CD4-positive, alpha-beta T cell treated with Interleukin-17A for 4 hours (primary cell): ENCODE results near the gene RGS3.
"Not testable (repeated sequence)": the region's sequence is repeated elsewhere in the genome, so short reads cannot be mapped to it uniquely, and the experiment has no call there.

ENCODE experiments used
- DNase-seq: peaks from one replicate; pipeline ENCODE4 v3.0.0-alpha.2; 2020; ENCODE audit warnings: mixed read lengths

RGS3 gene

DNA sequence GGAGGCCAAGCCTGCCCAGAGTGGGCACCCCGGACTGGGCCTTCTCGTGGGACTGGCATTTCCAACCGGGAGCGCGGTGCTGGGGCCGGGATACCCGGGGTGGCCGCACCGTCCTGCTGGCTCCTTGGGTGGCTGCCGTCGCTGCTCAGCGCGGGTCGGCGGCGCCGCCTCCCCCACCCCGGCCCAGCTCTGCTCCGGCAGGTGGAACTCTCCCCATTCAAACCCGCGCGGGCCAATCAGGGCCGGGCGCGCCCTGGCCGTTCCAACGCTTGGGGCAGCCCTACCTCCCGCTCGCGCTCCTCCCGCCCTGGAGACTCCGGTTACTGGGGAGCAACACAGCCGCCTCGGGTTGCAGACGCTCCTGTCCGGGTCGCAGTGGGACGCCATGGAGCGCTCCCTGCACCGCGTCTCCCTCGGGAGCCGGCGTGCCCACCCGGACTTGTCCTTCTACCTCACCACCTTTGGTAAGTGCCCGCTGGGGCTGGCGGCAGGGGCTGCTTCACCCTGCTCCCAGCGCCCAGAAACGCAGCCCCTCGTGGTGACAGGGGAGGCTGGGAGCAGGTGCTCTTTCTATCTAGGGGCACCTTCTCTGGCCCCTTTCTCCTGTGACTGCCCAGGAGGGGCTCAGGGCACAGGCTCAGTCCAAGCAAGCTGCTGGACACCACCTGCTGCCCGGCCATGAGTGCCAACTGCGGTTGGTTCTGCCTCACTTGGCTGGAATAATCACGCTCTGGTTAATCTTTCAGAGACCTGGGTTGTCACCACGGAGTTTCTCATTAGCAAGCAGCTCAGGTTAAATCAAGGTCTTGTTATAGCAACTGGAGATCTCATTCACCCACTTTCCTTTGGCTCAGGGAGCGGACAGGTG is at the start of gene RGS3:
RGS3 (plus strand) TSS at position 310 of the 868 bp plus-strand sequence; CDS start at position 386, 76 bp downstream.
- no peak for DNase-seq

DNA sequence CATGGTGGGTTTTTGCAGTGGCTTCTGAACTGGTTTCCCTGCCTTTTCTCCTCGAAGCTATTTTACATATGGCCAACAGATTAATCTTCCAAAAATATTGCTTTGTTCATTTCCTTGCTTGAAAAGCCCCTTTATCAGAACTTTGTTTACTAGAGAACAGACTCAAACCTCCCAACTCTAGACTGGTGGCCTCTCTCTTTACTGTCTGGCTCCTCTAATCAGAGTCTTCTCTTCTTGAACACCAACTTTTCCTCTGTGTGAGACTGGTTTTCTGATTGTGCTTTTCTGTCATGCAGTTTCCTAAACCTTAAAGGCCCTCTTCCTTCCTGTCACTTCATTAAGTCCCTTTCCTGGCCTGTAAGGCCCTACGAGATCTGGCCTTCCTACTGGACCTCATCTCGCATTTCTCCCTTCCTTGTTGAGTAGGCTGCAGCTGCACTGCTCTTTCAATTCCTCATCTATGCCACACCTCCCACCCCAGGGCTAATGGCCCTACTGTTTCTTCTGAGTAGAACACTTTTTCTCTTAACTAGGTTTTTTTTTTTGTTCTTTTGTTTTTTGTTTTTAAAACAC is 47.3 kb upstream of the RGS3 start:
- DNase-seq = no peak

DNA sequence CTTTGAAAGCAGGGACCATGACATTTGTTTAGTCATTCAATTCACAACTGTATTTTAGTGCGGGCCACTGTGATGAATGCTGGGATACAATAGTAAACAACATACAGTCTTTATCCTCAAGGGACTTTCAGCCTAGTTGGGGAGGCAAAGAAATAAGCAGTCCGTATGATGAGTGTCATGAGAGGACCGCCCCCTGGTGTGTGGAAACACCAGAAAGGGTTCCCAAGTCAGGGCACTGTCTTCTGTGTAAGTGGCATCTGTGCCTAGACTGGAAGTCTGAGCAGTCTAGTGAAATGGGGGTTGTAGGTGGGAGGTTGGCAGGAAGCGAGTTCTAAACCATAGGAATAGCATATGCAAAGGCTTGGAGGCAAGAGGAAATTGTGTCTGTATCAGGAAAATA is 46.2 kb upstream of the RGS3 start:
- DNase-seq = peak; percentile 28

DNA sequence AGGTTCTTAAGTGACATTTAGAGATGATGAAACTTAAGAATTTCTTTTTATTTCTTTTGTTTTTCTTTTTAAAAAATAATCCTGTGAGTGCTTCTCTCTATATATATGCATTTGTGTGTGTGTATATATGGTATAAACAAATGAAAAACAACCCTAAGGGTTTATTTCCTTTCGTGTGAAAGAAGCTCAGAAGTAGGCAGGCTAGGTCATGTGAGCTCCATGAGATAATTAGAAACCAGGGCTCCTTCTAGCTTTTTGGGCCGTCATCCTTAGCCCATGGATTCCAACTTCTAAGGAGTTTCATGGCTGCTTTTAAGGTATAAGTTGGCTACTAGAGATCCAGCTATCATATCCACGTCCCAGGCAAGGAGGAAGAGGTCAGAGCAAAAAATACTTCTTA is 41.8 kb upstream of the RGS3 start:
- no peak for DNase-seq

DNA sequence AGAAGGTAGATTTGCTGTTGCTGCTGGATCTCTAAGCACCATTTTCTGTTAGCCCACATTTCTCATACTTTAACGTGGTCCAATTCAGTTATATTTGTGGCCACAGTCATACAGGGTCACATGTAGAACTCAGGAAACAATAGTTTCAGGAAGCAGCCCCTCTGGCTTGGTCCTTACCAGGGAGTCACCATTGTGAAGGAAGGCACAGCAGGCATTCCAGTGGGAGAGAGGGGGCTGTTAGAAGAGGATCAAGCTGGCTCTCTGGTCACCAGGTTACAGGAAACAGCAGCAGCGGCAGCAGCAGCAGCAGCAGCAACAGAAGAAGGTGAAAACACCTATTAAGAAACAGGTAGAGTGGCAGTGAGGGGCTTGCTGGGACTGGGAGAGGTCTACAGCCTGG is 38.5 kb upstream of the RGS3 start:
- no peak for DNase-seq

DNA sequence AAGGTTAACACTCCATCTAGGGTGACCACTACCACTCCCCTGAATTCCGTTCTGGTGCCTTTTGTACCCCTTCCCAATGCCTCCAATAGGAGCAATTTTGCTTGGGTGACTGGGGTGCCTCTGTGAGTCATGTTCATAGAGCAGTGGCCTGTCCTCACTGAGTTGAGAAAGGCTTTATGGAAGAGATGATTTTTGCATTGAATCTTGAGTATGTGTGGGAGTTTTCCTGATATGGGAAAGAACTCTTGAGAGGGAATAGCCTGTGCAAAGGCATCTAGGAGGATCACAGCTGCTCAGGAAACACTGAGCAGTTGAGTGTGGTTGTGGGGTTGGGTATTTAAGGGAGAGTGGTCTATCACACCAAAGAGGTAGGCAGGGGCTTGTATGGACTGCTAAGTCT is 36.8 kb upstream of the RGS3 start:
- no peak for DNase-seq

DNA sequence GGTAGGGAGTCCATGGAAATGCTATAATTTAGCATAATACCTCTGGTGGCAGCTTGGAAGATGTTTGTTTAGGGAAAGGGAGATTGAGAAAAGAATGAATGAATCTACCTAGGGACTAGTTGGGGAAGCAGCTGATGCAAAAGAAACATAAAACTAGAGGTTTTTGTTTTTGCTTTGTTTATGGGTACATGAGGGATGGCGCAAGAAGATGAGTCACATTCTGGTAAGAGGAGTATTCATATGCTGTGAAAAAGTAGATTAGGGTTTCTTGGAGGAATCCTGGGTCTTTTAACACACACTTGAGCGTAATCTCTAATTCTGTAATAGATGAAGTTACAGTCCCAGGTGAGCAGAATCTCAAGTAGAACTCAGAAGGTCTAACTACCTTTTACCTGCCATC is 35.9 kb upstream of the RGS3 start:
- no peak for DNase-seq

DNA sequence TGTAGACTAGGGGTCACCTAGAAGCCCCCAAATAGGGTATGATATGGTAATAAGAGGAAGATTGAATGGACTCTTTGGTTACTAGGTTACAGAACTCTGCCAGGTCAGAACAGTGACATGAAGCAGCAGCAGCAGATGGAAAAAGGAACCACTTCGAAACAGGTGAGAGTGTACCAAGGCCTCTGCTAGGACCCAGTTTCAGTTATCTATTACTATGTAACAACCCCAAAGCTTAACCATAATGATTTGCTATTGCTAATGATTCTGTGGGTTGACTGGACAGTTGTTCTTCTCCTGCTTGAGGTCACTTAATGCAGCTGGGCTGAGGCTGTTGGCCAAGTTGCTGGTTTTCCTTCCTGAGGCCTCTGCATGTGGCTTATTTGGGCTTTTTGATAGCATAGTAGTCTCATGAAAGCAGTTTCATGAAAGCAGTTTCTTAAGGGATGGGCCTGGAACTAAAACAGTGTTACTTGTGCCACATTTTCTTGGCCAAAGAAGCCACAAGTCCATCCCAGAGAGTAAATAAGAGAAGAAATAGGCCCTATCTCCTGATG is 35.4 kb upstream of the RGS3 start:
- no peak for DNase-seq

DNA sequence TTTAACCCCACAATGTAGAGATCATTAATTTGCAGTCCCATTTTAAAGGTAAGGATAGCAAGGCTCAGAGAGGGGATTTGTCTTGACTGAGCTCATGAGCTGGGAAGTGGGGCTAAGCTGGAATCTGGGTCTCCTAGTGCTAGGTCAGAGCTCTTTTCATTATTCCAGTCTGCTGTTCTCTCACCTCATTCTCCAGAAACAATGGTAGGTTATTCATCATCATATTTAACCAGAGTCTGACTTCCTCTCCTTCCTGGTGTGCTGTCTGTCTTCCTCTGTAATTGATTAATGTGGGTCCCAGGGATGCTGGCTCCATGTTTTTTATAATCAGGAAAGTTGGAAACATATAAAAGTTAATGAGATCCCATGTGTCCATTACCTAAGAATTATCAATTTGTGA is 32.3 kb upstream of the RGS3 start:
- DNase-seq = no peak

DNA sequence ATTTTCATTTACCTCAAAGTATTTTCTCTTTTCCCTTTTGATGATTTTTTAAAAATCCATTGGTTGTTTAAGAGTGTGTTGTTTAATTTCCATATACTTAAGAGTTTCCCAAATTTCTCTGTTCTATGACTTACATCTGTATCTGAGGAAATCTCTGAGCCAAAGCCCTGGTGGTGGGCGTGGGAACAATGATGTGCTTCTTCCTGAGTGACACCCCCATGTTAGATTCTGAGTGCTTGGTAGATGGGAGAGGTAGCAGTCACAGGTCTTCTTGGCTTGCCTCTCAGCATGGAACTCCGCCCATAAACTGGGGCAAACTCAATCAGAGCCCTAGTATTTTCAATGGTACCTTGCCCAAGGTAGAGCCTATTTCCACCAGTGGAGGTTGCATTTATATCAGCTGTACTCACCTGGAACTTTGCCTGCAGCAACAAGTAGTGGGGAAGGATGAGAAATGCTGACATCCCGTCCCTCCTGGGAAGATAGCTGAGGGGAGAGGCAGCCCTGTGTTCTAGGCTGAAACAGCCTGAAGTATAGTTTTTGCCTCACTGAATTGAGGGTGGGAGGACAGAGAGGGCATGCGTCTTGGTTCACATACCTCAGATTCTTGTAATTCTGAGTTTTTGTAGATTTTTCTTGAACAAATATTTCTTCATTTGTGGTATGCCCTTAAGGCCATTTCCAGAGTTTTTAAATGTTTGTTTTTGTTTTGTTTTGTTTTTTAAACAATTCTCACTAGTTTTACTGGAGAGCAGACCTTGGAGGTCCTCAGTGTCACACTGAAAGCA is 26.6 kb upstream of the RGS3 start:
- no peak for DNase-seq

DNA sequence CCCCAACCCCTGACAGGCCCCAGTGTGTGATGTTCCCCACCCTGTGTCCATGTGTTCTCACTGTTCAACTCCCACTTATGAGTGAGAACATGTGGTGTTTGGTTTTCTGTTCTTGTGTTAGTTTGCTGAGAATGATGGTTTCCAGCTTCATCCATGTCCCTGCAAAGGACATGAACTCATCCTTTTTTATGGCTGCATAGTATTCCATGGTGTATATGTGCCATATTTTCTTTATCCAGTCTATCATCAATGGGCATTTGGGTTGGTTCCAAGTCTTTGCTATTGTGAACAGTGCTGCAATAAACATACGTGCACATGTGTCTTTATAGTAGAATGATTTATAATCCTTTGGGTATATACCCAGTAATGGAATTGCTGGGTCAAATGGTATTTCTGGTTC is 25.8 kb upstream of the RGS3 start:
- not testable (repeated sequence) for DNase-seq

DNA sequence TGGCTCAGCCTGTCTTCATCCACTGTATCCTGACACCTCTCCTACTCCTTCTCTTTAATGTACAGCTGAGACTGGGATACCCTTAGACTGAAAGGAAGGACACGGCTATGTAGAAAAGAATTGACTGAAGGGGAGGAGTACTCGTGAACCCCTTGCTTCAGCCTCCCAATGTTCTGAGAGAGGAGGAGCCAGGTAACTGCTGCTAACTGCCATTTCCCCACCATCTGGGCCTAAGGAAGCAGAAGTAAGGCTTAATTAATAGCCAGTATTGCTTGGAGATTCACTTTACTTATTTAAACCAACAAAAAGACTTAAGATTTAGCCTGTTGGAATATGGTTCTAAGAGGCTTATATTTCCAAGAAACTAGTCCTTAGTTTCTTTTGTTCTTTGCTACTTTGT is 18.8 kb upstream of the RGS3 start:
- DNase-seq = no peak

DNA sequence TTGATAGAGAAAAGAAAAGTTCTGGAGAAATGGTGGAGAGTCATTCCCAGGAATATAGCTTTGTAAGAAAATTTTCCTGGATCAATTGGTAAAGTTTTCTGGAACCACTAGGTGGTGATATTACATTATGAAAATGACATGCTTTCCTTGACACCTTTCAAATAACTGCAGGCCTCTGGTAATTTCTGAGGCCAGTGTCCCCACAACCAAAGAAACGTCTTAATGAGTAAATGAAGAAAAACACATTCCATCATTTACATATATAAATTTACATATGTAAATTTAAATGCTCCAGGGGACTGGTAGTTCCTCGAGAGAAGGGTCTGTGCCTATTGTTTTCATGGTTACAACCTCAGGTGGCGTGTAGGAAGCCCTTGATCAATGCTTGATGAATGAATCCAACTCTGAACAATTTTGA is 17.2 kb upstream of the RGS3 start:
- DNase-seq = peak; percentile 21

DNA sequence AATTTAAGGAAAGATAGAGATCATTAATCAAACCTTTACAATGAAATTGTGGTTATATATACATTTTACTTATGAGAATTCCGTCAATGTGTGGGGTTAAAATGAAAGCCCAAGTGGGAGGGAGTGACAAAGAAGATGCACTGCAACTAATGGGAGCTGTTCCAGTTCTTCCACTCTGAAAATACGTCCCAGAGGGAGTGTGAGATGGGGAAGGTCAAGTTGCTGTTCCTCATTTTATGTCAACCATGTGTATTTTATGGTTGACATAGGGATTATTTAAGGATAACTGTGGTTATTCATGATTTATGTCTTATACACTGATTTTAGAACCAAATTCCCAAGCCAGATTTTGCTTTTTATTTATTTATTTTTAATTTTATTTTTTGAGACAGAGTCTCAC is 14.2 kb upstream of the RGS3 start:
- DNase-seq = no peak

DNA sequence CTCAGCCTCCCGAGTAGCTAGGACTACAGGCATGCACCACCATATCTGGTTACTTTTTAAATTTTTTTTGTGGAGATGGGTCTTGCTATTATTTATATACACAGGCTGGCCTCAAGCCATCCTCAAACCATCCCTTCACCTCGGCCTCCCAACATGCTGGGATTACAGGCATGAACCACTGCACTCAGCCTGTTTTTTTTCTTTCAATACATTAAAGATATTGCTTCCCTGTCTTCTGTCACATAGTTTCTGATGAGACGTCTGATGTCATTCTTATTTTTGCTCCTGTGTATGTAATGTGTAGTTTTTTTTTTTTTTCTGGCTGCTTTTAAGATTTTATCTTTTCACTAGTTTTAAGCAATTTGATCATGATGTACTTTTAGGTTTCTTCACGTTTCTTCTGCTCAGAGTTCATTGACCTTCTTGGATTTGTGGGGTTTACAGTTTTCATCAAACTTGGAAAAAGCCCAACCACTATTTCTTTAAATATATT is 11.4 kb upstream of the RGS3 start:
- DNase-seq = no peak

DNA sequence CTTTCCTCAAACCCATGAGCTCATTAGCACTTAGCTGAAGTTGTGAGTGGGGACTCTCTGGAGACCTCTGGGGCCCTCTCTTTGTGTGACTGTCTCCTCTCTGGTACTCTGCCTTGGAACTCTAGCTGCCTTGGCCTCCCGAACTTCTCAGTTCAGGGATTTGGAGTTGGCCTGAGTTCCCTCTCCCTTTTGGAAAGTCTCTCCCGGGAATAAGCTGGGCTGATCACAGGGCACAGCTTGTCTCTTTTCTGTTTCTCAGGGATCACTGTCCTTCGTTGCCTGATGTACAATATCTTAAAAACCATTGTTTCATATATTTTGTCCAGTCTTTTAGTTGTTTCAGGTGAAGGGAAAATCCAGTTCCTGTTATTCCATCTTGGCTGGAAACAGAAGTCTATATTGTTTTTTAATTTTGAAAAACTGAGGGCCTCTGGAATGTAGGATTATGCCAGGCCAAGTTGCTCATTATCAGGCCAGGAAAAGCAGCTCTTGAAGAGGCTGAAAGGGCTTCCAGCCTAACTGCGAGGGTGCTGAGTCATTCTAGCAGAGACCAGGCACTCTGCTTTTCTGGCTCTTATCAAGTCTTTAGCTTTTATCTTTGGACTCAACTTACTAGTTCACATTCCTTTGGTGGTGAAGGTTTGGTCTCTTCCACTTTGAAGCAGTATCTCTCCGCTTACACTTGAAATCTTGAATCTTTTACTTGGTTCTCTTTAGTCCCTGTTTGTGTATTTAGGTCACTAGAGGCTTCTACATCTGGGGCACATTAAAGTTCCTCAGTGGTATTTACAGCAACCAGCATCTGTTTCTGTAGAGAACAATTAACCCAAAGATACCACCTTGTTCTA is 8.4 kb upstream of the RGS3 start:
- no peak for DNase-seq

DNA sequence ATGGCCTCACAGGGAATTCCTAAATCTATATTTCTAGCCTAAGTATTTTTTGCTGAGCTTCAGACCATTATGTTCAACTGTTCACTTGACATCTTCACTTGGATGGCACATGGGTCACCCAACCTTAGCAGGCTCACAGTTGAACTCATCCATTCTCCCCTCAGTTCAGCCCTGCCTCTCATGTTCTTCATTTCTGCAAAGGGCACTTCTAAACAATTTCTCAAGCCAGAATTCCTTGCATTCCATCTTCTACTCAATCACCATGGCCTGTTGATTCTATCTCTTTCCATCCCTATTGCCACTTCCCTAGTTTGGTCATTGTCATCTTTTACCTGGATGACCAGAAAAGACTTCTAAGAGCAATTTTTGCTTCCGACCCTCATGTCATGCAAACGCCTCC is 7.3 kb upstream of the RGS3 start:
- DNase-seq = no peak

DNA sequence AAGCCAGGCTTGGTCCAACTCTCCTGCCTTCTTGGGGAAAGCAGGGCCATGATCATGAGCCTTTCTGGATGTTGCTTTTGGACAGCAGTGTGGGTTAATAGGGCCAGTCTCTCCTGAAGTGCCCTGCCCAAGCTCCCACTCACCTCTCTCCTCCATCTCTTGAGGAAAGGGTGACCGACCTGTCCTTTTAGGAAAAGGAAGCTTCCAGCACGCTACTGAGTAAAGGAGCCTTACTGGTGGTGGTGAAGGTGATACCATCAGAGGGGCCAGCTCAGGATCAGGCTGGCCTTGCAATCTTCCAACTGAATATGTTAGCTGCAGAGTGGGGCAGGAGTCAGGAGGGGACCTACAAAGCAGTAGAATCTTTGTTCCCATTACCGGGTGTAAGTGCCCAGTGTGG is 2.2 kb upstream of the RGS3 start:
- no peak for DNase-seq

DNA sequence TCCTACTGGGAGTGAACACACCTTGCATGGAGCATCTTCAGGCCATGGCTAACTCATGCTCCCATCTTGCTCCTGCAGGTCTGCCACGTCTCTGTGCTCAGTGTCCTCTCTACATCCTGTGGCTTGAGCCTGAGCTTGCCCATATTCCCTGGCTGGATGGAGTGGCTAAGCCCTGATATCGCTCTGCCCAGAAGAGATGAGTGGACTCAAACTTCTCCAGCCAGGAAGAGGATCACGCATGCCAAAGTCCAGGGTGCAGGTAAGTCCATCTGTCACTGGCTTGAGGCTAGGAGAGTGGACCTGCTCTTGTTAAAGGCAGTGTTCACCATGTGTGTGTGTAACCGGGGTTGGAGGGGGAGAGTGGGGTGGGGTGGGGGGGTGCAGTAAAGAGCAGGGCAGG is 1.6 kb upstream of the RGS3 start:
- no peak for DNase-seq

DNA sequence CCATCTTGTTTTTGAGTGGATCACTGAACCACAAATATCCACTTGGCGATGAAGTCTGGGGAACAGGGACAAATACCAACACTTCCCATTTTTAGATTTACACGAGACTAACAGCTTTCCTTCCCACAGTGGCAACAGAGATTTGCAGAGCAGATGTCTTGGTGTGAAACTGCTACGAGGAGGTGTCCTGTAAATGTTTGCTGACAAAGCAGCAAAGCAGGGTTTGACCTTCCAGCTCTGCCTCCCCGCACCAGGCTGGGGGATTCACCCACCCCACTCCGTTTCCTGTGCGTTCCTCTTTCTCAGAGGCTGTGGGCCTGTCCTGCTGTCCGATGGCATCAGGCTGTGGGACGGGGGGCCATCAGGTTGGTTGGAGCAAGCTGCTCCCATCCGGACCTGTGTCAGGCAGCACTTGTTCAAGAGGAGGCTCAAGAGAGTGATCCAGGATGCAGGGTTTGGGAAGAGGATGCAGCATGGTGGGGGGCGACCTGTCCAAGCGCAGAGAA is 693 bp upstream of the RGS3 start:
- no peak for DNase-seq

DNA sequence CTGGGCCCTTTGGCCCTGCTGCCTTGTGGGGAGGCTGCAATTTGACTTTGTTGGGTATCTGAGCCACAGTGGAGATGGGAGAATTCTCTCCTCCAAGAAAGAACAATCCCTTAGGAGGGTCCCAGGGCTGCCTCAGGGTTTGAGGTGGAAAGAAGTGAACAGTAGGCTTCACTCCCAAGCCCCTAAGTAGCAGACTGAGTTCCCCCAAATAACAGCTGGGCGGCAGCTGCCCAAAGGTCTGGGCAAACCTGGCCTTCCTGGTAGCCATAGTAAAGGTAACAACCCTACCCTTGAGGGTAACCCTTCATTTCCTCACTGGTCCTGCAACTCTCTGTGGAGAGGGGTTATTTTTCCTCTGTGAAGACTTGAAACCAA is 746 bp downstream of the RGS3 start:
- no peak for DNase-seq

DNA sequence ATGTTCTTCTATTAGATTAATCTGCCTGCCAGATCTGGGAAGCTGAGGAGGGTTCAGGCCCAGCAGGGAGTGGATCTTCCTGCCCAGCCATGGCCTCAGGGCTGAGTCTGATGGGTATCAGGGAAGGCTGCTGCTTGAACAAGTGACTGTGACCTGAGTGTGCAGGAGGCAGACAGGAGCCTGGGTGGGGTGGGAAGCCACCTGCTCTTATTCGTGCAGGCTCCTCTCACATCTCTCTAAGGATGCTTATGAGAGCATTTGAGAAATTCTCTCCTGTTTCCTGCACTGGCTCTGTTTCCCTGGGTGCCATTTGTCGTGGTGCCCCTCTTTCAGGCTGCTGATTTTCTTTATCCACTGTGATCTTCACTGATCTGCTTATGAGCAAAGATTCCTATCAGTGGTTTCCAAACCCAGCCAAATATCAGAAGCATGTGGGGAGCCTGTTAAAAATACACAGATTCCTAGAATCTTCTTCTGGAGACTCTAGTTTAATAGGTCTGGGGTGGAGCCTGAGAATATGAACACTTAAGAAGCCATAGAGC is 2.1 kb downstream of the RGS3 start:
- DNase-seq = no peak
